H1 (cell line): ENCODE measurements around the gene TMEM243. TPM values are rescaled to one million over a fixed set of nuclear protein-coding genes. Genes with fewer than 3 reads are reported as not detected.

ENCODE experiments used
- ZNF274 ChIP-seq: IDR thresholded peaks from 2 replicates; pipeline ENCODE4 v1.7.0; 2012; ENCODE audit warnings: low read length, borderline replicate concordance; ENCODE audit errors: extremely low read depth
- polyA plus RNA-seq, 7 experiments: library from polyadenylated mRNA; depleted of rRNA in 3 of 7; stranded (reverse) in 5 of 7; unstranded in 2 of 7; fragments of >200 nt in 5 of 7; fragments of 200-250 nt in 2 of 7; gene quantifications; 1 replicate in 5 of 7; 2 replicates in 1 of 7; 4 replicates in 1 of 7; pipeline versions ENCODE4 v1.2.1 to v1.2.3, GENCODE V29; 2011 to 2013; ENCODE audit warnings: missing spikeins in 2 of 7, mixed read lengths in 2 of 7
- total RNA-seq: library from RNA; stranded (reverse); fragmentation: NEBNext Ultra II Directional; extraction: Animal tissue kit (Norgen Biotek cat#: 25700); gene quantifications from 2 replicates; pipeline ENCODE4 v1.2.1, GENCODE V29; 2021

TMEM243 gene
- total and polyA plus RNA-seq, 2 of the 8 experiments (the other 6 are each of a cell fraction or from before 2014, with no cell fraction given), result 23.7 to 27.6 TPM

DNA sequence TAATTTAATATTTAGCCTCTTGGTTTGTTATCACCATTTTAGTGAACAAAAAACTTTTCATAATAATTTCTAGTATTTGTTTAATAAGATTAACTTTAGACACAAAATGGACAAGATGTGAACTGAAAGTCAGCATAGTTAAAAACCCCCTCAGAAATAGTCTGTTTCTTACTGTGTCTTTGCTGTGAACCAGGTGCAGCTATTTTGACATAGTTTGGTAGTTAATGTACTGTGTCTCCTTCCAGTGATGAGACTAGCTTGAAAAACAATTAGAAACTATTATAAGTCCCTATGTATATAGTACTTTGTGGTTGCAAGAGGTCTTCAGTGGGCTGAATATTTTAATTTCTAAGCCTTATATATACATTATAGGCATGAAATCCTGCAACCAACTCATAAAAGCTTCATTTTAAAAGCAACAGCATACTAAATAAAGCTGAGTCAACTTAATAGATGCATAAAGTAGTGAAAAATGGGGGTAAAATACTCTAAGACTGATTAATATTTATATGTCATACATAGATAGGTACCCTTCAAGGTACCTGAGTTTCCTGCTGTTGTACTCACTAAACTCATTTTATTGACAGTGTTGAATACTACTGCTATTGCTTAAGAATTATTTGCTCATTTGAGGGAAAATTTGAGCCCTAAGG, 48.1 kb downstream of the TMEM243 start (continued):
- TF ChIP-seq ZNF274, result no peak
